Middle frontal gyrus (tissue), 1 donor: ENCODE results near the gene TRAF4.
"Not testable (repeated sequence)": the region's sequence is repeated elsewhere in the genome, so short reads cannot be mapped to it uniquely, and the experiment has no call there.

Experiments used
- DNase-seq: peaks from one replicate; pipeline ENCODE4 v3.0.0-alpha.2; 2015; ENCODE audit warnings: low spot score; ENCODE audit errors: extremely low spot score

TRAF4 gene

GRCh38 chr17:28777178-28777577 lies 33.4 kb downstream of the TRAF4 start:
- no peak for DNase-seq

- DNase-seq = not testable (repeated sequence)
Observed at GRCh38 chr17:28779601-28780000, 35.8 kb downstream of the TRAF4 start.

- DNase-seq = no peak
Observed at GRCh38 chr17:28783161-28783560, 39.4 kb downstream of the TRAF4 start.

- no peak for DNase-seq
Observed at GRCh38 chr17:28788100-28788499, 44.3 kb downstream of the TRAF4 start.

GRCh38 chr17:28792877-28793661 lies 49.3 kb downstream of the TRAF4 start:
- DNase-seq = no peak

- not testable (repeated sequence) for DNase-seq
Observed at GRCh38 chr17:28794846-28795441, 51.1 kb downstream of the TRAF4 start.

- no peak for DNase-seq
Observed at GRCh38 chr17:28796062-28796461, 52.3 kb downstream of the TRAF4 start.
